Embryonic facial prominence (tissue), 1 donor: ENCODE results near the gene RYK.
"Not testable (repeated sequence)": the region's sequence is repeated elsewhere in the genome, so short reads cannot be mapped to it uniquely, and the experiment has no call there.

Experiments used
- DNase-seq: peaks from one replicate; pipeline ENCODE4 v3.0.0-alpha.2; 2016; ENCODE audit errors: extremely low spot score

The RYK gene

GRCh38 chr3:134250717-134251220, at the start of gene RYK:
RYK (minus strand) TSS chr3:134250859; CDS start chr3:134250654, 205 bp downstream.
- peak; percentile 55 for DNase-seq

GRCh38 chr3:134299888-134300206, 49.2 kb upstream of the RYK start:
- DNase-seq = no peak

- DNase-seq = no peak
Observed at GRCh38 chr3:134299185-134299887, 48.7 kb upstream of the RYK start.

GRCh38 chr3:134298249-134298648, 47.6 kb upstream of the RYK start:
- DNase-seq = no peak

GRCh38 chr3:134296616-134297015, 46.0 kb upstream of the RYK start:
- DNase-seq = no peak

- DNase-seq = no peak
Observed at GRCh38 chr3:134295930-134296329, 45.3 kb upstream of the RYK start.

- DNase-seq = no peak
Observed at GRCh38 chr3:134294302-134295280, 43.9 kb upstream of the RYK start.

GRCh38 chr3:134291319-134292254, 40.9 kb upstream of the RYK start:
- no peak for DNase-seq

- no peak for DNase-seq
Observed at GRCh38 chr3:134287512-134287911, 36.9 kb upstream of the RYK start.

GRCh38 chr3:134284438-134284837, 33.8 kb upstream of the RYK start:
- DNase-seq = no peak

- no peak for DNase-seq
Observed at GRCh38 chr3:134282659-134283047, 32.0 kb upstream of the RYK start.

GRCh38 chr3:134281912-134282658, 31.4 kb upstream of the RYK start:
- no peak for DNase-seq

GRCh38 chr3:134279466-134279865, 28.8 kb upstream of the RYK start:
- no peak for DNase-seq

- DNase-seq = no peak
Observed at GRCh38 chr3:134277066-134277660, 26.5 kb upstream of the RYK start.

GRCh38 chr3:134276086-134276485, 25.4 kb upstream of the RYK start:
- DNase-seq = no peak

- not testable (repeated sequence) for DNase-seq
Observed at GRCh38 chr3:134275110-134275509, 24.5 kb upstream of the RYK start.

- DNase-seq = no peak
Observed at GRCh38 chr3:134274571-134274970, 23.9 kb upstream of the RYK start.

- DNase-seq = no peak
Observed at GRCh38 chr3:134267996-134268395, 17.3 kb upstream of the RYK start.

- no peak for DNase-seq
Observed at GRCh38 chr3:134260987-134261386, 10.3 kb upstream of the RYK start.

GRCh38 chr3:134258761-134259347, 8.2 kb upstream of the RYK start:
- DNase-seq = no peak
